Astrocyte (in vitro differentiated cells and primary cell): ENCODE results near the gene NUAK2. TPM values are rescaled to one million over a fixed set of nuclear protein-coding genes. Genes with fewer than 3 reads are reported as not detected.

Experiments
- DNase-seq: peaks from one replicate; pipeline ENCODE4 v3.0.0-alpha.2; 2010; ENCODE audit warnings: low read depth
- FAIRE-seq: peaks from 2 replicates; lab custom pipeline; 2011; peaks lifted over from hg19 to GRCh38; lab: Jason Lieb, UNC
- H2AFZ ChIP-seq: 2 replicates; pipeline ENCODE4 v1.6.0; 2012; ENCODE audit warnings: low read depth, low read length, inconsistent platforms
- H3K27ac ChIP-seq: 2 replicates; pipeline ENCODE4 v1.5.1; 2011; ENCODE audit warnings: low read depth, low read length, inconsistent platforms
- H3K27me3 ChIP-seq: 2 replicates; pipeline ENCODE4 v1.6.0; 2011; ENCODE audit warnings: low read length, inconsistent platforms; ENCODE audit not compliant: insufficient read depth
- H3K36me3 ChIP-seq: 2 replicates; pipeline ENCODE4 v1.5.1; 2011; ENCODE audit warnings: low read length, inconsistent platforms; ENCODE audit not compliant: insufficient read depth
- H3K4me1 ChIP-seq: 2 replicates; pipeline ENCODE4 v1.5.1; 2011; ENCODE audit warnings: low read length, inconsistent platforms; ENCODE audit not compliant: insufficient read depth
- H3K4me2 ChIP-seq: 2 replicates; pipeline ENCODE4 v1.6.0; 2012; ENCODE audit warnings: low read length, inconsistent platforms
- H3K4me3 ChIP-seq: 2 replicates; pipeline ENCODE4 v1.5.1; 2011; ENCODE audit warnings: low read depth, mild to moderate bottlenecking, low read length, inconsistent platforms; ENCODE audit not compliant: insufficient read depth
- H3K79me2 ChIP-seq: 2 replicates; pipeline ENCODE4 v1.6.0; 2012; ENCODE audit warnings: mild to moderate bottlenecking, low read length, inconsistent platforms; ENCODE audit not compliant: insufficient read depth
- H3K9ac ChIP-seq: 2 replicates; pipeline ENCODE4 v1.6.0; 2012; ENCODE audit warnings: mild to moderate bottlenecking, low read length, inconsistent platforms
- H3K9me3 ChIP-seq: 2 replicates; pipeline ENCODE4 v1.5.1; 2012; ENCODE audit warnings: low read depth, mild to moderate bottlenecking, low read length, inconsistent platforms; ENCODE audit not compliant: insufficient read depth
- H4K20me1 ChIP-seq: 2 replicates; pipeline ENCODE4 v1.6.0; 2012; ENCODE audit warnings: low read length, inconsistent platforms; ENCODE audit not compliant: insufficient read depth
- H3K27ac Mint-ChIP-seq: one replicate; pipeline ENCODE4 v1.8.0; 2021; ENCODE audit warnings: mild to moderate bottlenecking, mixed read lengths; ENCODE audit not compliant: unreplicated experiment
- H3K27me3 Mint-ChIP-seq: one replicate; pipeline ENCODE4 v1.8.0; 2021; ENCODE audit warnings: low read depth, mixed read lengths; ENCODE audit not compliant: unreplicated experiment
- H3K36me3 Mint-ChIP-seq: one replicate; pipeline ENCODE4 v1.8.0; 2021; ENCODE audit warnings: low read depth, mixed read lengths; ENCODE audit not compliant: unreplicated experiment
- H3K4me1 Mint-ChIP-seq: one replicate; pipeline ENCODE4 v1.8.0; 2021; ENCODE audit warnings: low read depth, mixed read lengths; ENCODE audit not compliant: unreplicated experiment
- H3K4me3 Mint-ChIP-seq: one replicate; pipeline ENCODE4 v1.8.0; 2021; ENCODE audit warnings: mild to moderate bottlenecking, moderate library complexity, mixed read lengths; ENCODE audit not compliant: unreplicated experiment
- H3K9me3 Mint-ChIP-seq: one replicate; pipeline ENCODE4 v1.8.0; 2021; ENCODE audit warnings: mild to moderate bottlenecking, mixed read lengths; ENCODE audit not compliant: unreplicated experiment
- CTCF ChIP-seq: IDR thresholded peaks from 2 replicates; pipeline ENCODE4 v1.5.1; 2011; ENCODE audit warnings: low read depth, mild to moderate bottlenecking, inconsistent platforms, low read length, moderate library complexity; ENCODE audit not compliant: insufficient read depth
- EZH2 ChIP-seq: IDR thresholded peaks from 2 replicates; pipeline ENCODE4 v1.6.1; 2012; ENCODE audit warnings: mild to moderate bottlenecking, low read length, inconsistent platforms; ENCODE audit not compliant: insufficient read depth
- total RNA-seq: library from RNA; stranded (reverse); gene quantifications from 2 replicates; pipeline ENCODE4 v1.2.1, GENCODE V29; 2021

The NUAK2 gene
- total RNA-seq, 1 donor from 2014 or later: 49.4 TPM

- no peaks in the 10 kb centered on the region for H3K27me3 ChIP-seq
- peaks cover 30% of the 10 kb centered on the region for H3K36me3 ChIP-seq
- H3K27ac ChIP-seq: peak overlapping the region; percentile 39
- no peak overlapping the region for H3K4me2 ChIP-seq
- no peak for DNase-seq
- no peak for FAIRE-seq
- Mint-ChIP-seq H3K36me3 (peaks cover 38% of the 10 kb centered on the region), H3K27ac (no peak overlapping the region), H3K4me3 (no peak overlapping the region), H3K4me1 (peaks cover 46% of the 10 kb centered on the region), H3K9me3 (peaks cover 2% of the 10 kb centered on the region), H3K27me3 (no peaks in the 10 kb centered on the region)
- H4K20me1 ChIP-seq: no peaks in the 10 kb centered on the region
- H3K9me3 ChIP-seq: no peaks in the 10 kb centered on the region
- no peak overlapping the region for H3K4me3 ChIP-seq
- peaks cover 20% of the 10 kb centered on the region for H3K79me2 ChIP-seq
- H3K4me1 ChIP-seq: peaks cover 45% of the 10 kb centered on the region
- H3K9ac ChIP-seq: no peak overlapping the region
- TF ChIP-seq EZH2 (no peak), CTCF (no peak)
- no peak overlapping the region for H2AFZ ChIP-seq
Observed at GRCh38 chr1:205303247-205303888, 18.2 kb downstream of the NUAK2 start.

GRCh38 chr1:205301842-205302588 is 19.5 kb downstream of the NUAK2 start:
- DNase-seq (no peak), FAIRE-seq (no peak)
- peaks cover 53% of the 10 kb centered on the region for H3K4me1 ChIP-seq
- H3K4me3 ChIP-seq: no peak overlapping the region
- peak overlapping the region; percentile 90 for H3K9ac ChIP-seq
- no peaks in the 10 kb centered on the region for H3K27me3 ChIP-seq
- peak overlapping the region; percentile 100 for H3K27ac Mint-ChIP-seq
- no peaks in the 10 kb centered on the region for H3K27me3 Mint-ChIP-seq
- H3K79me2 ChIP-seq: peaks cover 16% of the 10 kb centered on the region
- peaks cover 59% of the 10 kb centered on the region for H3K4me1 Mint-ChIP-seq
- peaks cover 2% of the 10 kb centered on the region for H3K9me3 Mint-ChIP-seq
- no peaks in the 10 kb centered on the region for H4K20me1 ChIP-seq
- H3K36me3 ChIP-seq: peaks cover 19% of the 10 kb centered on the region
- peak overlapping the region; percentile 80 for H3K4me2 ChIP-seq
- peaks cover 24% of the 10 kb centered on the region for H3K36me3 Mint-ChIP-seq
- H3K27ac ChIP-seq: peak overlapping the region; percentile 100
- peak overlapping the region; percentile 69 for H3K4me3 Mint-ChIP-seq
- no peak overlapping the region for H2AFZ ChIP-seq
- H3K9me3 ChIP-seq: no peaks in the 10 kb centered on the region
- TF ChIP-seq EZH2: no peak

GRCh38 chr1:205301205-205301821 is 20.2 kb downstream of the NUAK2 start:
- peak overlapping the region; percentile 90 for H3K9ac ChIP-seq
- peaks cover 2% of the 10 kb centered on the region for H3K9me3 Mint-ChIP-seq
- peaks cover 16% of the 10 kb centered on the region for H3K79me2 ChIP-seq
- no peak overlapping the region for H3K4me3 ChIP-seq
- peak overlapping the region; percentile 60 for H3K4me3 Mint-ChIP-seq
- no peaks in the 10 kb centered on the region for H3K27me3 Mint-ChIP-seq
- H3K27ac Mint-ChIP-seq: peak overlapping the region; percentile 100
- H3K4me2 ChIP-seq: peak overlapping the region; percentile 80
- peaks cover 18% of the 10 kb centered on the region for H3K36me3 Mint-ChIP-seq
- peaks cover 53% of the 10 kb centered on the region for H3K4me1 ChIP-seq
- no peaks in the 10 kb centered on the region for H3K27me3 ChIP-seq
- no peak overlapping the region for H2AFZ ChIP-seq
- H3K36me3 ChIP-seq: peaks cover 14% of the 10 kb centered on the region
- TF ChIP-seq EZH2: no peak
- TF ChIP-seq CTCF: no peak
- H4K20me1 ChIP-seq: no peaks in the 10 kb centered on the region
- FAIRE-seq: no peak
- peak overlapping the region; percentile 100 for H3K27ac ChIP-seq
- DNase-seq: peak; percentile 94
- no peaks in the 10 kb centered on the region for H3K9me3 ChIP-seq
- peaks cover 63% of the 10 kb centered on the region for H3K4me1 Mint-ChIP-seq
